ENCODE measurements around the gene CHRNA9.
A peak's percentile ranks its signal among the peaks of the same experiment; 100 is the strongest.

CHRNA9 gene

DNA sequence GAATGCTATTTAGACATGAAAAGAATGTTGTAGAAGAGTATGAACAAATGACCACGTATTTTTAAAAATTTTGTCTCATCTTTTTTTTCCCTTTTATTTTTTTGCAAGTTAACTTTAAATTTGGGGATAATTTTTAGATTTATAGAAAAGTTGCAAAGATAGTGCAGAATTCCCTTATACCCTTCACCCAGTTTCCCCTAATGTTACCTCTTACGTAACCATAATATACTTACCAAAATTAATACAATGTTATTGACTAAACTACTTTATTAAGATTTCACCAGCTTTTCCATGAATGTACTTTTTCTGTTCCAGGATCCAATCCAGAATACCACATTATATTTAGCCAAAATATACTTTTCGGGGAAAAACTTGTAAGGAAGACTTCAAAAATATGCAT lies 12.3 kb downstream of the CHRNA9 start:
- DNase-seq, result no peak

DNA sequence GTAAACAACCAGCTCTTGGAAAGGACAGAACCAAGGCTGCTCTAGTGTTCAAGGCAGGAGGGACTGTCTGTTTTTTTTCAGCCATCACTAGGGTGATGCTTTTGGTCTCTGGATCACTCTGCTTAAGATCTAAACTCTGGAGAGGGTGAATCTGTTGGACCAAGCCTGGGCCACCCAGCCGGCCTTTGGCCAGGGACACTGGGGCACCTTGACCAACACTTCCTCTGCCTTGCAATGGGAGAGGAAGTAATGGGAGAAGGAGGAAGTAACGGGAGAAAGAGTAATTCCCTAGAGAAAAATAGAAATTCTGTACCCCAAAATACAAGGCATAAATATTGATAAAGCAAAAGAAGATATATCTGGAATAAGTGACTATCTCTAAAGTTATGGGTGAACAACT lies 12.9 kb downstream of the CHRNA9 start:
- peak; percentile 12 to 25 (median 18) for DNase-seq

DNA sequence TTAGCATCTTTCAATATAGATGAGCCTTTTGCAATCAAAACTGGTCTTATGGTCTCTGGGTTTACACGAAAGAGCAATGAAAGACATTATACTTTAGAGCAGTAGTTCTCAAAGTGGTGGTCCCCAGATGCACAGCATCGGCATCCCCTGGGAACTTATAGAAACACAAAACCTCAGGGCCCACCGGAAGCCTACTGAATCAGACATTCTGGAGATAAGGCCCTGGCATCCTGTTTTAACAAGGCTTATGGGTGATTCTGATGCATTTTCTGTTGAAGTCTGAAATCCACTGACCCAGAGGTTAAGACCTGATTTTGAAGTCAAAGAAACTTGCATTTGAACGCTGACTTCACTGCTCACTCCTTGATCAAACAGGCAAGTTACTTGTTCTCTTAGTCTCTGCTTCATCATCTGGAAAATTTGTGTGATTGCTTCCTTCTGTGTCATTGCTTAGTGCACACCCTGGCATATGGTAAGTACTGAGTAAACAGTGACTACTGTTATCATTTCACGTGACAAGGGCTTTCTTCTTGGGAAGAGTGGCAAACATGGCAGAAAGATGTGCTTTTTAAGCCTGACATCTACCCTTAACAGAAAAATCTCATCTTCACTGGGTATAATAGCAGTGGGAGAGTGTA lies 14.5 kb downstream of the CHRNA9 start:
- peak in 1 of 3 donors; percentile 18 for DNase-seq

DNA sequence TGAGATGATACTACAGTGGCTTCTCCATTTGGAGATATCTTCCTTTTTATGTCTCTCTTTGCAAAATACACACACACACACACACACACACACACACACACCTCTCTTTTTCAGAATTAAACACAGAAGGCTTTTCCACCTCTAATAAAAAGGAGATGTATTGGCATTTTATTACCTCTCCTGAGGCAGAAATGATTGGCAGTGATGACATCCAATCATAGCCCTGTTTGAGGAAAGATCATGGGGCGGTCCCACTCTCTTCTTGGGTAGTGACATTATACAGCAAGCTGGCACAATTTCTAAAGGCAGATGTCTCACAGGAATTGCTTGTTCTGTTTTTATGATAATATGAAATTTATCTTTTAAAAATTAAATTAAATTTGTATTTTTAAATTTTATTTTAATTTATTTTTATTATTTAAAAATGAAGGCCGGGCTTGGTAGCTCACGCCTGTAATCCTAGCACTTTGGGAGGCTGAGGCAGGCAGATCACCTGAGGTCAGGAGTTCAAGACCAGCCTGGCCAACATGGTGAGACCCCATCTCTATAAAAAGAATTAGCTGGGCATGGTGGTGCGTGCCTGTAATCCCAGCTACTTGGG lies 15.6 kb downstream of the CHRNA9 start:
- no peak for DNase-seq

DNA sequence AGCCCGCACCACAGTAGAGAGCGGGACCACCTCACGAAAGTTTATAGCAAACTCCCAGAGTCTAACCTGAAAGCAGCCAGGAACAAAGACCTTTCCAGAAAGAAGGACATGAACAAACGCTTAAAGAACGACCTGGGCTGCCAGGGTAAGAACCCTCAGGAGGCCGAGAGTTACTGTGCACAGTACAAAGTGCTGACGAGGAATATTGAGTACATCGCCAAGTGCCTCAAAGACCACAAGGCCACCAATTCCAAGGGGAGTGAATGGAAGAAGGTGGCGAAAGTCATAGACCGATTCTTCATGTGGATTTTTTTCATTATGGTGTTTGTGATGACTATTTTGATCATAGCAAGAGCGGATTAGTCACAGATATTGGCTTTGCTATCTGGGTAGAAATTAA lies 19.0 kb downstream of the CHRNA9 start:
- no peak for DNase-seq

DNA sequence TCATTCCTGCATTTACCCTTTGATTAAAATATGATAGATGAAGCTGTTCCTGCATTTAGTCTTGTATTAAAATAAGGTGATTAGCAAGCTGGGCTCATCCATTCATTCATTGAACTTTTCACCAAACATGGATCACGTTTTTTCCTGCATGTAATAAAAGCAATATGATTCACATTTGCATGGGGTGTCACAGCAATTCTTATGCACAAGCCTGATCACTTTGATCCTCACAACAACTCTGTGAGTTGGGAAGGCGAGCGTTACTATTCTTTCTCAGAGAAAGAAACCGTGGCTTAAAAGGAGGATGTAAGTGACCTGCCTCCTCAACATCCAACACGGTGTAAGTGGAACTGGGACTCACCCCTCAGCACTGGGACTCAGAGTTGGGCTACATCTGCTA lies 20.0 kb downstream of the CHRNA9 start:
- no peak for DNase-seq

DNA sequence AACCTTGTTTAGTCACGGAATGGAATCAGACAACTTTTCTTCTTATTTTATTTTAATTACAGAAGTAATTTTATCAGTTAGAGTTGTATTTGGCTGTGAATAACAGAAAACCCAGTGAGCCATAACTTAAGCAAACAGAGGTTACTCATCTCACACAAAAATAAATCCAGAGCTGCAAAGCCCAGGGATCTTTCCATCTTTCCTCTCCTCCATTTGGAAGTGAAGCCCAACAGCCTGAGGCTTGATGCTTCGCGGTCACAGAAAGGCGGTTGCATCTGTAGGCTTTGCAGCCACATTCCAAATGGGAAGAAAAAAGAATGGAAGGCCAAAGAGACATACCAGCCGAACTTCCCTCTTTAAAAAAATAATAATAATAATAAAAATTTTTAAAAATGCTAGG lies 22.6 kb downstream of the CHRNA9 start:
- no peak for DNase-seq

DNA sequence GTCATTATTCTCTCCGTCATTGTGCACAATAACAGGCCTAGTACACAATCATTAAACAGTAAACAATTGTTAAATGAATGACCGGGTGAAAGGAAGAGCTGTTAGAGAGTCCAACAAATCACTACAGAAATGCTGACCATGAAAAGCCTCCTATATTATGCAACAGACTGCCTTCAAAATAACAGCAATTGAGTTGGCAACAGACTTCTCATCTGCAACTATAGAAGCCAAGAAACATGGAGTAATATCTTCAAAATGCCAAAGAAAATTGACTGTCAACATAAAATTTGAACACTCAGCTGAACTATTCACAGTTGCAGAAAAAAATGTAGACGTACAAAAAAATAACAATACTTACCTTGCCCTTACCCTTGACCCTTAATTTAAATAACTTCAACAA lies 26.2 kb downstream of the CHRNA9 start:
- no peak for DNase-seq

DNA sequence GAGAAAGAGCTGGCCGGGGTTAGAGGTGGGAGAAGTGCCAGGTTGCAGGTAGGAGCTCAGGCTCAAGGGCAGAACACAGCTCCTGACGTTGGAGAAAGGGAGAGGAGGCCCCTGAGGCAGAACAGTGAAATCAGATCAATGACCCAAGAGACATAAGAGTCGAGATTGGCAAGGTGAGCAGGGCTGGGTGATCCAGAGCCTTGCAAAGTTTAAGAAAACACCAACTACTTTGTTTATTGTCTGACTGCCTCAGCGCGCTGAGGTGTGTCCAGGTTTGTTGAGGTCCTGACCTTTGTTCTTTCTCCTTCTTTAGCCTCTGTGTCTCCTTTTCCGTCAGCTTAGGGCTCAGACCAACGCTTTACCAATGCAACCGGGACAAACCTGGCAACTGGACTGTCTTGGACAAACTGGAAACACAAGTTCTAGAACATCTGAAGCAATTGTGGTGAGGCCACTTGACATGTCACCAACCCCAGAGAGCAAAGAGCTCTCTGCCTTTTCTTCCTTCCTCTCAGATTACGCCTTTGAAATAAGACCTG lies 28.3 kb downstream of the CHRNA9 start:
- DNase-seq, result no peak

DNA sequence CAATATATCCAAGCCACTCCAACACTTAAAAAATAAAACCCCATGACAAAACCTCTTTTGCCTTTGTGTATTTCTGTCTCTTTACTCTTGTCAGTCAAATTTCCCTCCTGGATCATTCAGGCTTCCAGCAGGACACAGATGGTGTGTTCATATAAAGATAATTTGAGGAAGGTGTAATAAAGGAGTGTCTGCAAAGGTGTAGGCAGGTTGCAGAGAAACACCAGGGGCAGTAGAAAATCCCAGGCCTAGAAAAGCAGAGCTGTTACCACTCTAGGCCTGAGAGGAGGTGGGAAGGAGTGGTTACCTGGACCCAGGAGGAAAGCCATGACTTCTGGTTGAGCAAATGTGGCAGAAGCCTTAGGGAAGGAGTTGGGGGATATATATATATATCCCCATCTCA lies 28.8 kb downstream of the CHRNA9 start:
- DNase-seq, result no peak

DNA sequence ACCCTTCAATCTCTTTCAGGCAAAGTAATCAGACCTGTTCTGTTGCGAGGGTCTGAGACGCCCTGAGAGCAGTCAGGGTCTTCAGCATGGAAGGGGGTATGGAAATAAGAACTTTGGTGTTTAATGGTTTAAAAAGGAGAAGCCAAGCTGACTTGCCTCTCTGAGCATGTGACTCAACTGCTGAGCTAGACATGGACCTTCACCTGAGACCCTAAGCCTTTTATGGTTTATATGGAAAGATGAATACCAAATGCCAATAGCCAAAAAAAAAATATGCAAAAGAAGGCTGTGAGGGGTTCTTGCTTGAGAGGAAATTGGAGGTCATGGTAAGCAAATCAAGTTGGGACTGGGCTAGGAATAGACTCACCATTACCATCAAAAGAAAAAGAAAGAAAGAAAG lies 30.6 kb downstream of the CHRNA9 start:
- no peak for DNase-seq

DNA sequence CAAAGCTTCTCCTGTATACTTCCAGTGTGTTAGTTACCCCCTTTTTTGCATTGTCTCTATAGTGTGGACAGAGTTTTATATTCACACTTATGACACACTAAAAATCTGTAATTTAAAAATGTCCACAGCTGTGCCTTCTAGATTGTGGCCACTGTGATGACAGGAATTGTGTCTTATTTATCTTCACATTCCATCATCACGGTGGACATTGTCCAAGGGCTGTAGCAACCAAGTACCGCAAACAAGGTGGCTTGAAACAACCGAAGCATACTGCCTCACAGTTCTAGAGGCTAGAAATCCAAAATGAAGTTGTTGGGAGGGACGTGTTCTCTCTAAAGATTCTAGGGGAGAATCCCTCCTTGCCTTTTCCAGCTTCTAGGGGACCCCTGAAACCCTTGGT lies 32.3 kb downstream of the CHRNA9 start:
- no peak for DNase-seq

DNA sequence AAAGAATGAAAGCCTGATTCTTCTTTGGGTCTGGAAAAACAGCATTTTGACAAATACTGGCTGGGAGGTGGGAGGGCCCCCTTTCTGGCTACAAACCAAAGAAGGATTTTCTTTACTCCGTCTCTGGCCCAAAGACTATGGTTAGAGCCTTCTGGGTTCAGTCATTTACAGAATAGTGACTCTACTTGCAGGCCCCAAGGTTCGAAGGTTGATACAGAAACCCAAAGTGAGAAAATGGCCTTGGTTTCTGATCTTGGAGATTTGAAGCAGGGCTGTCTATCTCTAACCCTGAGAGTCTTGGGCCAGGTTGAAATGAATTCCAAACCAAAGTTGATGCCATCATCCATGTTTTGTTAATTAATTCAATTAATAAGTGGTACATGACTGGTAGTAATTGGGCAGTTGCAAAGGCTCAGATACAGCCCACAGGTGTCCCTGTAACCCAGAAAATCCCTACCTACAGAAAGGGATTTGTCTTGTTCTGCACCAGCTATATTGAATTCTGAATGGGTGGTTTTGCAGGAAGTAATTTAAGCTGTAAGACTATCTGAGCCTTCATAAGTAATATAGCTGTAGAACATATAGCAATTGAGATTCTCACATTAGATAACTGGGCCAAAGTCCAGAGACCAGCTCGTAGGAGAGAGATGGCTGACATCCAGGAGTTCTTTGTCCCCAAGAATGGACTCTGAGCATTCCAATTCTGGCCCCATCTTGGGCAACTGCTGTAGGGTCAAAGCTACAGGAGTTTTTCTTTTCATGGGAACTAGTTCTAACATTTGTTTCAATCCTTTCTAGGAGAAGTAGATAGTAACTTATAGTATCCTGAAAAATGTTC lies 34.5 kb downstream of the CHRNA9 start:
- DNase-seq, result no peak

DNA sequence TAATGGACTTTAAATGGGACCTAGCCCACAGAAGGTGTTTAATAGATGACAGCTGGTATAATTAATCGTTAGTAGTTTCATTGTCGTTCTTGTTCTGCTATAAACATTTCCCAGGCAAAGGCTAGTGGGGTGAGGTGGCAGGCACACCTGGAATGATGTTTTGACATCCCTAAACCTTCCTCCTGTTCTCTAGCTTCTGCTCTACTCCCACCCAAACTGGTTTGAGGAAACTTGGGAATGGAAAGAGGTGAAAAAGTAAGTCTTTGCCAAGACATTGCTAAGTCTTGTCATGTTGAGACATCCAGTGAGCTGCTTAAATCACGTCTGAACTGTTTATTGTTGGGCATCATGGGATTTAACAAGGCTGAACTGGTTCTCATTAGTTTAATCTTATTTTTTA lies 37.5 kb downstream of the CHRNA9 start:
- no peak for DNase-seq

DNA sequence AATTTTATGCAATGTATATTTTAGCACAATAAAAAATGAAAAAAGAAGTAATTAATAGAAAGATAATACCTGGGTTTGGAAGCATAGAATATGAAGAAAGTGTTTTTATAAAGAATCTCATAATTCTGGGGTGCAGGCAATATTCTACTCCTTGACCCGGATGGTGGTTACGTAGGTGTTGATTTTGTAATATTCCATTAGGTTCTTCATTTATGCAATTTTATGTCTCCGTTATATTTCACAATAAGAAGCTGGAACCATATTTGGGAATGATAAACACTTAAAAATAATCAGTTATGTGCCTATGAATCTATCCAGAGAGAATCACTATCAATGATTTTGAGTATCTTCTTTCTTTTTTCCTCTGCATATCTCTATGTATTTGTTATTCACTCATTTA lies 38.5 kb downstream of the CHRNA9 start:
- peak; percentile 25 to 47 (median 44) for DNase-seq

DNA sequence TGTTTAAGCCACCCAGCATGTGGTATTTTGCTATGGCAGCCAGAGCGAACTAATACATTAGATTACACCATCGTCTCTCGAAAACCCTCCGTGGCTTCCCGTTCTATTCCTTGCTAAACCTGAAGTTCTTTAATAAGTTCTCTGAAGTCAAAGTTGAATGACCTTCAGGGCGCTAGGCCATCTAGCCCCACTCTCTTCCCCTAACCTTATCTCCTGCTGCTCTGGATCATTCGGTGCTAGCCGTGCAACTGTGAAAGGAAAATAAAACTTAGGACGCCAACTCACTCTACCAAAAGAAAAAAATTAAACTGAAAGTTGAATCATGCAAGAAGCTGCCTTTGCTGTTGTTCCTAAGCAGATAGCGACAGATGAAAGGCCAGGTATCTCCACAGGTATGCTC lies 40.0 kb downstream of the CHRNA9 start:
- no peak for DNase-seq

DNA sequence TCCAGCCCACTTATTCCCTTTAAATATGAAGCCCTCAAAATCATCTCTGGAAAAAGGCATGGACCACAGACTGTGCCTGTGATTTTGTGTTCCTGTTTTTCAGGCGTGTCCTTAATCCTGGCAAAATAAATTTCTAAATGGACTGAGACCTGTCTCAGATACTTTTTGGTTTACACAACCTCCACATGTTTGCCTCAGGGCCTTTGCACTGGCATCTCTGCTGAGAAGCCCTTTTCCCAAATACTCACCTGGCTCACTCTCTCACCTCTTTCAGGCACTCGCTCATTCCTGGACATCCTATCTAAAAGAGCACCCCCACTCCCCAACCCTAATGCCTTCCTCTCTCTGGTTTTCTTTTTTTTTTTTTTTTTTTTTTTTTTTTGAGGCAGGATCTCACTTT lies 40.5 kb downstream of the CHRNA9 start:
- no peak for DNase-seq

DNA sequence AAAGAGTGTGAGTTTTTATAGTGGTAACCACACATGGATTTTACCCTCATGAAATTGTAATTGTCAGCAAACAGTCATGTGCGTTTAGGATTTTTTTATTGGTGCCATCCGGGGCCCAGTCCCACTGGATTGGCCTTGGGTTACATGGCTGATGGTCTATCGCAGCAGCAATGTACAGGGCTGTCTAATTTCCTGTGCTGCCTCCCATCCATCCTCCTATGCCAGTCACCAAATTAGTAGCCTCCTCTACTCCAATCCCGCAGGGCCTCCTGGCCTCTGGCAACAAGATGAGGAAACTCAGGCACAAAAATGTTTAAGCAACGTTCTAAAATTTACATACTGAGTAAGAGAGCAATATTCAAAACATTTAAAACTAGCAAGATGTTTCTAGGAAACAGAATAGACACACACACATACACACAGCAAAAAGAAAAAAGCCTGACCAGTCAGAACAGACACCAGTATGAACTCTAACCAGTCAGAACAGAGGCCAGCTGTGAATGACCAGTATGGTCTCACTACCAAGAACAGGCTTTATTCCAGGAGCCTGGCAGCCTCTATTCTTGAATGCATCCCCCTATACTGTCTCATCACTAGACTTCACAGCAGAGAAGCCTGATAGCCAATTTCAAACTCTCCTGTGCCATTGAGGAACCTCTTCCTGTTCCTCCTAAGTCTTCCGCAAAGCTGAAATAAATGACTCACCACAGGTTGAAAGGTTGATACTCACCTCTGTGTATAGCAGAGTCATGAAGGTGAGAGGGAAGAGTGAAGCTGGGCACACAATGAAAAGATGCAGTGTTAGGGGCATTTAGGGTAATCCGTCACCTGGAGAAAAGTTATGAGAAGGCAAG lies 42.6 kb downstream of the CHRNA9 start:
- DNase-seq, result no peak

DNA sequence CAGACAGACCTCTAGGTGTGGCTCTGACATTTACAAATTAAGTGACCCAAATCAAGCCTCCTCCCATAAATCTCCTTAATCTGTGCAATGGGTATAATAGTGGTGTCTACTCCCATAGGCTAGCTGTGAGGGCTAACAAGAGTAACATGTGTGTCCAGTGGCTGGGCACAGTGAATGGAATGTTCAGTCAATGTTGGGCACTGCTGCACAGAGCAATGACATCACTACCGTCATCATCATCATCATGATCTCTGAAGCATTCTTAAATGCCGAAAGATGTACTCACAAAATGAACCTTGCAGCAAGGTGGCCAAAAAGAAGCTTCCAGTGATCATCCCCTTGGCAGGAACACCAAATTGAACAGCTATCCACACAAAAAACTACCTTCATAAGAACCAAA lies 43.5 kb downstream of the CHRNA9 start:
- no peak for DNase-seq

DNA sequence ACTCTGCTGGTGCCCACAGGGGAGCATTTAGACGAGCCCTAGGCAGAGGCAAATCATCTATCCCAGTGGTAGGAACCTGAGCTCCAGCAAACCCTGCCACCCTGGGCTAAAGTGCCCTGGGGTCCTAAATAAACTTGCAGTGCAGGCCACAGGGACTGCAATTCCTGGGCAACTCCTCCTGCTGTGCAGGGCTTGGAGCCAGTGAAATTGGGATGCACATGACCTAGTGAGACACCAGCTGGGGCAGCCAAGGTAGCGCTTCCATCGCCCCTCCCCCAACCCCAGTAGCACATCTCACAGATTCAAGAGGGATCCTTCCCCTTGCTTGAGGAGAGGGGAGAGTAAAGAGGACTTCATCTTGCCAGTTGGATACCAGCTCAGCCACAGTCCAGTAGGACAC lies 44.1 kb downstream of the CHRNA9 start:
- no peak for DNase-seq

DNA sequence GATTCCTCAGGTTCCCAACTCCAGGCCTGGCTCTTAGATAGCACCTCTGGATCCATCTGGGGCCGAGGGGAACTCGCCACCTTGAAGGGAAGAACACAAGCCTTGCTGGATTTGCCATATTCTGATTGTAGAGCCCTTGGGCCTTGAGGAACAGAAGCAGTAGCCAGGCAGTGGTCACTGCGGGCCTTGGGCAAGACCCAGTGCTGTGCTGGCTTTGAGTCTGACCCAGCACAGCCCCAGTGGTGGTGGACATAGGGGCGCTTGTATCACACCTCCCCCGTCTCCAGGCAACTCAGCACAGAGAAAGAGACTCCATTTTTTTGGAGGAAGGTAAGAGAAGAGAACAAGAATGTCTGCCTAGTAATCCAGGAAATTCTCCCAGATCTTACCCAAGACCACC lies 45.5 kb downstream of the CHRNA9 start:
- DNase-seq, result no peak

DNA sequence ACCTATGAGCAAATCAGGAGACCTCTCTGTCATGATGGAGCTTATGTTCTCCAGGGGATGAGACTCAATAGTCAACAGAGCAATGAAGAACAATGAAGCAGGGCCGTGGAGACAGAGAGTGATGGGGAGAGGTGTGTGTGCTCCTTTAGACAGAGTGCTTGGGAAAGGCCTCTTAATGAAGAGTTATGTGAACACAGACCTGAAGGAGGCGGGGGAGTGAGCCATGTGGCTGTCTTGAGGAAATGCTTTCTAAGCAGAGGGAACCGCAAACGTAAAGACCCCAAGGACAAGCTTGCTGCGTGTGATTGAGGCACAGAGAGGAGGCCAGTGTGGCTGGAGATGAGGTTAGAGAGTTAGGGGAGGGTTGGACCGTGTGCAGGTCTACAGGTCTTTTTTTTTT lies 53.1 kb downstream of the CHRNA9 start:
- DNase-seq, result no peak

DNA sequence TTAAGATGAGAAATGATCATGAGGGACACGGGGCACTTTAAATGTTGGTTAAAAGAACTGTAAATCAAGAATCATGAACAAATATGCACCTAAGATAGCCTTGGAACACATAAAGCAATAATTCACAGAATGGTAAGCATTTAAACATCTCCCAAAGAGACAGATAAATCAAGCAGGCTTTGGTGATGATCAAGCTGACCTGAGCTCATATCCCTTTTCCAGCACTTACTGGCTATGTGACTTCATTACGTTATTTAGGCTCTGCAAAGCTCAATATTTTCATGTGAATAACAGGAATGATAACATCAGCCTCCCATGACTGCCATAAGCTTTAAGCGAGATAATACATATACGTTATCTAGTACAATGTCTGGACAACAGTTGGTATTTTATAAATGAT lies 54.9 kb downstream of the CHRNA9 start:
- no peak for DNase-seq

All from suppressor macrophage treated with lipopolysaccharide for 1 hour (primary cell).